NCI-H345 treated with DMSO at 0.1 percent for 48 hours (cell line): ENCODE measurements around the gene GRB14.
A peak's percentile ranks its signal among the peaks of the same experiment; 100 is the strongest.
"Not testable (repeated sequence)": the region's sequence is repeated elsewhere in the genome, so short reads cannot be mapped to it uniquely, and the experiment has no call there.

Source experiments
- DNase-seq: peaks from one replicate; lab custom pipeline; 2025; ENCODE audit not compliant: unreplicated experiment; lab: John Stamatoyannopoulos, UW

Gene GRB14

DNA sequence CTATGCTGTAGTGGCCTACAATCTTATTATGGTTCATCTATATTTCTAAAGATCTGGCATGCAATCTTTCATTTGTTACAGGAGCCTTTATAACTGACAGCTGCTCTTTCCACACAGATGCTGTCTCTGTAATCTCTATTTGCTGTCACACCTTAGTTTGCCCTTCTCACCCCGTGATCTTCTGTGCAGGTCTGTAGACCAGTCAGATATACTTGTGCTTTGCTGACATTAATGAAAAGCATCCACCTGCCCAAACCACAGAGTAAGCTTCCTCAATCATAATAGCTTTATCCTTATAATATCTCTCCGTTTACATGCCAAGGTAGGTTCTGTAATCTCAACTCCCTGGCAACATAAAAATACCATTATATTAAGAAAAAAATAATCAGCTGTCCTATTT is 122.4 kb downstream of the GRB14 start:
- no peak for DNase-seq

- DNase-seq, result no peak
Observed at GRCh38 chr2:164496881-164497280, 124.4 kb downstream of the GRB14 start.

GRCh38 chr2:164496421-164496820 is 124.9 kb downstream of the GRB14 start:
- DNase-seq, result no peak

- no peak for DNase-seq
Observed at GRCh38 chr2:164495491-164496223, 125.6 kb downstream of the GRB14 start.

DNA sequence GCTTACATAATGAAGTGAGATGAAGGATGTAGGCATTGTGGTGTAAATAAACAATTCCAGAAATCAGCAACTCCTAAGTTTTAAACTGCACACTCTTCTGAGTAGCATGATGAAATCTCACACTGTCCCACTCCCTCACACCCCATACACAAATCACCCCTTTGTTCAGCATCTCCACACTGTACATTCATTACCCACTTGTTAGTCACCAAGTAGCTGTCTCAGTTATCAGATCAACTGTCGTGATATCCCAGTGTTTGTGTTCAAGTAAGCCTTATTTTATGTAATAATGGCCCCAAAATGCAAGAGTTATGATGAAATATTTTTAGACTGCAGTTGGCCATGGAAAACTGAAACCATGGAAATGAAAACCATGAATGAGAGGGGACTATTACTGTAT is 135.7 kb downstream of the GRB14 start:
- no peak for DNase-seq

GRCh38 chr2:164479460-164479859 is 141.8 kb downstream of the GRB14 start:
- DNase-seq, result peak; percentile 17

GRCh38 chr2:164478205-164478604 is 143.1 kb downstream of the GRB14 start:
- DNase-seq, result no peak

GRCh38 chr2:164474873-164475272 is 146.4 kb downstream of the GRB14 start:
- no peak for DNase-seq

DNA sequence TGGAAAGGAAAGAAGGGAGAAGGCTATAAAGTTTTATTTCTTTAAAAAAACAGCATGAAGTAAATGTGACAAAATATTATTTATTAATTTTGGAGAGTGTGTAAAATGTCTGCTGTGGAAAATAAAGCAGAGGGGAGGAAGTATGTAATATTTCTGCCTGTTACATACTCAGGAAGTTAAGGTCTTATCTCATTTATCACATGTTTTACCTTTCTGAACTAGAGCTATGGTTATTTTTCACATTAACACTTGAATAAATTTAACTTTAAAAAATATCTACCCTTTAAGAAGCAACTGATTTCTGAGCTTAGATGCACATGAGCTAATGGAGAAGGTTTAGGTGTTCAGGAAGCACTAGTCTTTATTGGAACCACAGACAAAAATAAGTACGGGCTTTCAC is 148.3 kb downstream of the GRB14 start:
- no peak for DNase-seq

GRCh38 chr2:164465047-164465446 is 156.2 kb downstream of the GRB14 start:
- DNase-seq, result not testable (repeated sequence)

- DNase-seq, result no peak
Observed at GRCh38 chr2:164464376-164464775, 156.9 kb downstream of the GRB14 start.

DNA sequence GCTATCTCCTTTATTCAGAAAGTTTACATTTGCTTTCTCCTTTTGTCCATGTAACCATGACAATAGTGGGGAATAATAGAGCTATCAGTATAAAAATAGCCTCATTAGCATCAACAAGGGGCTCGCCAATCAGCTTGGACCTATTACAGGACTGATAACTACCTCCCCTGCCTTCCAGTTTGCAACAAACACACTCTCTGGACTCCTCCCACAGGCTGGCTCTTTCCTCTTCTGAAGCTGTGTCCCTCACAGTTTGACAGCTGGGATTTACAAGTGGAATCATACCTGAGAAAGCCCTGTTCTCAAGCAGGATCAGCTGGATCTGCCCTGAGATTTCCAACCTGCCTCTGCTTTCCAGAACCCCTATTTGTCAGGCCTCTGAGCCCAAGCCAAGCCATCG is 162.5 kb downstream of the GRB14 start:
- no peak for DNase-seq

DNA sequence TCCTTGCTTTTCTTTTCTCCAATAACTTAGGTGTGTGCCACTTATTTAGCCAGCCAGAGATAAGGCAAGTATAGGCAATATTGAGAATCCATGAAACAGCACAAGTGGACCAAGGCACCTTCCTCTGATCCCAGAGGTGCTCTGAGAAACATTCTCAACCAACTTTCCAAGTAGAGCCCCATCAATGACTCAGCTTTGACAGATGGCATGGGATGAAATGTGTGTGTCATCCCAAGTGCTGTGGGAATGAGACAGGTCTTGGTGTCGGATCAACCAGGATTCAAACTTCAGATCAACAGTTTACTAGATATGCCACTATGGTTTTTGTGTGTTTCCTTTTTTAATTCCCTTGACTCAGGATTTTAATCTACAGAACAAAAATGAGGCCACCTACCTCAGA is 164.0 kb downstream of the GRB14 start:
- no peak for DNase-seq

DNA sequence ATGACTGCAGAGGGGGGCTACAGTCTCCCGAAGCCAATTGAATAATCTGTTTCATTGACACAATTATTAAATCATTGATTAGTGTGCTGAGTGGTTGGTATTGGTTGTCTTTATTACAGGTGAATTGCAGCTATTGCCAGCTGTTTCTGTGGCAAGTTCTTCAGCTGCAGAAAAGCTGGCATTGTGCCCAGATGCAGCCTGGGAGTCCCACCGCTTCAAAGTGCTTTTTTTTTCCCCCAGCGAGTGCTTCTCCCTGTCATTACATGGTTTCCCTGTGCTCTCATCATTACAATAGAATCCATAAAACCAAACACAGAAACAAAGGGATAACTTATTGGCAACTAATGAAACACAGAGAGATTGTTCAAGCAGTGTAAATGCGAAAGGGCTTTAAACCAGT is 164.7 kb downstream of the GRB14 start:
- peak; percentile 96 for DNase-seq

DNA sequence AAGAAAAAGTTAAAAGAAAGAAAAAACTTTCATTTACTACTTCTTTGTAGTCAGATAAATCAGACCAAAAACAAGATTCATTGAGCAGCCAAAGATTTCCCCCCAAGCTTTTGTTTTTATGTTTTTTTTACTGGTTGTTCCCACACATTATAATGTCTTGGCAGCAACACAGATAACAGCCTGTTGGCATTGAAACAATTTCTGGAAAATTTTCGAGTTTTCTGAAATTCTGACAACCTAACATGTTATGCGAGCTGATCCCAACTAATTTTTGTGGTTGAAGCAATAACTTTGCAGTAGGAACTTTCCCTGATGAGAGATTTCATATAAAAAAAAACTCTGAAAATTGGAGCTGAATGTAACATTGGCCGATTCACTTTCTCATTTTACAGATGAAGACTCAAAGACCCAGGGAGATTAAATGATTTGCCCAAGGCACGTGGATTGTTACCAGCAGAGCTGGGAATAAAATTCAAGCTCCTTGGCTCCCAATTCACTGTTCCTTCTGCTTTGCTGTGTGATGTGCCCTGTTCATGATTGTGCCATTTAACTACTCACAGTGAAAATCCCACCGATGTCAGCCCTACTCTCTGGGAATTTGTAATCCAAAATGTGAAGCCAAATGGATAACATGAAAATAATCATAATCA is 167.5 kb downstream of the GRB14 start:
- no peak for DNase-seq

DNA sequence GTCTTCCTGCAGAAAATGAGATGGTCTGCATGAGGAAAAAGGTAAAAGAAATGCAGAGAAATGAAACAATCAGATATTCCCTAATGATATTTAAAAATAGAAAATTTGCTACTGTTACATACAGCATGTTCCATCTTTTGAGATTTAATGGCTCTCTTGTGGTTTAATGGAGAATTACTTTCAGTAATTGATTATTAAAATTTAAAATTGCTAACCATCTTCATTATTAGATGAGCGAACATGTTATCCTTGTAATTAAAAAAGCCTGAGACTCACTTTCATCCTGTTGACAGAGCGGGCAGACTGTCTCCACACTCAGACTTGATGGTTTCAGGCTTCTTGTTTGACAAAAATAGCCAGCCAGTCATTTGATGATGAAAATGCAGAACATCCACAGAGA is 171.0 kb downstream of the GRB14 start:
- DNase-seq, result no peak

- DNase-seq, result no peak
Observed at GRCh38 chr2:164449706-164450105, 171.6 kb downstream of the GRB14 start.

GRCh38 chr2:164447660-164448059 is 173.6 kb downstream of the GRB14 start:
- no peak for DNase-seq
